Adrenal gland (tissue), 5 donors: ENCODE data around the gene MEIOC.

ENCODE experiments used
- POLR2A ChIP-seq, 2 donors: fragments of 450-650 bp; IDR thresholded peaks; one replicate each; pipeline ENCODE4 v1.6.1; 2017; ENCODE audit warnings: antibody characterized with exemption in 2 of 2, mild to moderate bottlenecking in 2 of 2, moderate library complexity in 1 of 2
- TF ChIP-seq, protein P1 (sequence below), 6 experiments: fragments of 450-650 bp in 4 of 6; fragments of 200-600 bp in 2 of 6; sonication (generic) in 1 of 6; IDR thresholded peaks; 1 replicate in 5 of 6; 2 replicates in 1 of 6; pipeline versions ENCODE4 v1.5.1 to v1.8.0; 2016 to 2021; ENCODE audit warnings: antibody characterized with exemption in 6 of 6, mild to moderate bottlenecking in 2 of 6, moderate library complexity in 1 of 6
- donor health status: DM: no; HTN: no; CAD: no.

DNA sequence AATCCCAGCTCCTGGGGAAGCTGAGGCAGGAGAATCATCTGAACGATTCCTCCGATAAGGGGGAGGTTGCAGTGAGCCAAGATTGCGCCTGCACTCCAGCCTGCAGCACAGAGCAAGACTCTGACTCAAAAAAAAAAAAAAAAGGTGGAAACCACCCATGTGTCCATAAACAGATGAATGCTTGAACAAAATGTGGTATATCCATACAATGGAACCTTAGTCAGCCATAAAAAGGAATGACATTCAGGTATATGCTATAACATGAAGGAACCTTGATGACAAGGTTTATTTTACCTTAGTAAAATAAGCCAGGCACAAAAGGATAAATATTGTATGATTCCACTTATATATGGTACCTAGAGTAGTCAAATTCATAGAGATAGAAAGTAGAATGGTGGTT lies 2.9 kb upstream of the MEIOC start:
- no peak for TF ChIP-seq POLR2A (IDR thresholded peaks at IDR 0.05)
- TF ChIP-seq, protein P1, sequence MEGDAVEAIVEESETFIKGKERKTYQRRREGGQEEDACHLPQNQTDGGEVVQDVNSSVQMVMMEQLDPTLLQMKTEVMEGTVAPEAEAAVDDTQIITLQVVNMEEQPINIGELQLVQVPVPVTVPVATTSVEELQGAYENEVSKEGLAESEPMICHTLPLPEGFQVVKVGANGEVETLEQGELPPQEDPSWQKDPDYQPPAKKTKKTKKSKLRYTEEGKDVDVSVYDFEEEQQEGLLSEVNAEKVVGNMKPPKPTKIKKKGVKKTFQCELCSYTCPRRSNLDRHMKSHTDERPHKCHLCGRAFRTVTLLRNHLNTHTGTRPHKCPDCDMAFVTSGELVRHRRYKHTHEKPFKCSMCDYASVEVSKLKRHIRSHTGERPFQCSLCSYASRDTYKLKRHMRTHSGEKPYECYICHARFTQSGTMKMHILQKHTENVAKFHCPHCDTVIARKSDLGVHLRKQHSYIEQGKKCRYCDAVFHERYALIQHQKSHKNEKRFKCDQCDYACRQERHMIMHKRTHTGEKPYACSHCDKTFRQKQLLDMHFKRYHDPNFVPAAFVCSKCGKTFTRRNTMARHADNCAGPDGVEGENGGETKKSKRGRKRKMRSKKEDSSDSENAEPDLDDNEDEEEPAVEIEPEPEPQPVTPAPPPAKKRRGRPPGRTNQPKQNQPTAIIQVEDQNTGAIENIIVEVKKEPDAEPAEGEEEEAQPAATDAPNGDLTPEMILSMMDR (IDR thresholded peaks at IDR 0.05) = no peak
